GM13977 (cell line): ENCODE results near the gene ADSS2.

ENCODE experiments used
- DNase-seq: peaks from one replicate; pipeline ENCODE4 v3.0.0; 2012; ENCODE audit warnings: low spot score
- CTCF ChIP-seq: IDR thresholded peaks from 2 replicates; pipeline ENCODE4 v1.5.1; 2012; ENCODE audit warnings: mild to moderate bottlenecking, control low read depth; ENCODE audit not compliant: insufficient read depth; ENCODE audit errors: extremely low read depth, missing control alignments
- in situ Hi-C: fragments of 300-500 bp; cut with MboI; formaldehyde crosslinking; loops from one replicate; pipeline ENCODE4 v1.12.0; 2022; ENCODE audit warnings: low sequenced_read_pairs, low pct_unique_long_range_greater_than_20kb, mixed read lengths, inconsistent platforms; ENCODE audit not compliant: unreplicated experiment

Gene ADSS2

GRCh38 chr1:244361764-244362473 is 89.8 kb downstream of the ADSS2 start:
- no peak for TF ChIP-seq CTCF
- in situ Hi-C loops: no loop called here
- DNase-seq: no peak
